ENCODE results near the gene FOXG1.

- no peak for TF ChIP-seq SREBF2 (CRISPR knock-in tag; IDR thresholded peaks at IDR 0.05)
- no peak for TF ChIP-seq ATF7 (IDR thresholded peaks at IDR 0.05)
These were observed 9.6 kb upstream of the FOXG1 start for GRCh38 chr14:28756884-28757570.
